Endothelial cell of umbilical vein (primary cell): Measurements from ENCODE around the gene SP3. TPM values are rescaled to one million over a fixed set of nuclear protein-coding genes. Genes with fewer than 3 reads are reported as not detected.

ENCODE experiments used
- BruUV-seq: library from RNA; stranded (reverse); fragments of 400-500 nt; replicated peaks from 2 replicates; lab custom pipeline; 2021; lab: Mats Ljungman, UMichigan
- CTCF ChIA-PET: fragments of 300-600, 350-600 bp; sonication (Branson Sonifier 250); formaldehyde crosslinking; loops from one replicate; lab custom pipeline; 2021; ENCODE audit warnings: antibody characterized with exemption, inconsistent platforms; lab: Charles Lee
- POLR2A ChIA-PET: fragments of 300-600, 350-600 bp; sonication (Branson Sonifier 250); formaldehyde crosslinking; loops from one replicate; lab custom pipeline; 2021; ENCODE audit warnings: antibody characterized with exemption, inconsistent platforms; lab: Charles Lee
- DNase-seq: peaks from one replicate; pipeline ENCODE4 v3.0.0-alpha.2; 2011; ENCODE audit warnings: low read depth, low spot score
- FAIRE-seq: peaks from 2 replicates; lab custom pipeline; 2011; peaks lifted over from hg19 to GRCh38; lab: Jason Lieb, UNC
- H2AFZ ChIP-seq: 2 replicates; pipeline ENCODE4 v1.6.0; 2012; ENCODE audit warnings: low read depth, low read length, control low read depth, inconsistent platforms
- H3K27ac ChIP-seq: 2 replicates; pipeline ENCODE4 v1.5.1; 2011; ENCODE audit warnings: low read depth, mild to moderate bottlenecking, control low read depth, low read length, moderate library complexity; ENCODE audit not compliant: insufficient read depth
- H3K27me3 ChIP-seq, 2 experiments: 2 replicates each; pipeline versions ENCODE4 v1.6.0 to v1.6.1; 2011; ENCODE audit warnings: low read length in 2 of 2, mixed read lengths in 1 of 2; ENCODE audit not compliant: control insufficient read depth in 2 of 2, insufficient read depth in 2 of 2
- H3K36me3 ChIP-seq, 2 experiments: 2 replicates in 1 of 2; 3 replicates in 1 of 2; pipeline ENCODE4 v1.5.1; 2011; ENCODE audit warnings: low read length in 2 of 2, mild to moderate bottlenecking in 1 of 2, moderate library complexity in 1 of 2; ENCODE audit not compliant: control insufficient read depth in 2 of 2, insufficient read depth in 2 of 2; ENCODE audit errors: extremely low read depth in 1 of 2
- H3K4me1 ChIP-seq: 3 replicates; pipeline ENCODE4 v1.5.1; 2011; ENCODE audit warnings: mild to moderate bottlenecking, low read length; ENCODE audit not compliant: control insufficient read depth, insufficient read depth; ENCODE audit errors: extremely low read depth
- H3K4me2 ChIP-seq: 2 replicates; pipeline ENCODE4 v1.6.1; 2011; ENCODE audit warnings: low read length, control low read depth, mixed read lengths; ENCODE audit not compliant: insufficient read depth
- H3K4me3 ChIP-seq, 3 experiments: fragments of 200-600 bp in 1 of 3; sonication (generic), shearing (Covaris generic) in 1 of 3; replicated peaks in 1 of 3; 2 replicates each; pipeline ENCODE4 v1.5.1; 2011 to 2016; ENCODE audit warnings: control low read depth in 3 of 3, low read length in 3 of 3, mild to moderate bottlenecking in 2 of 3, inconsistent platforms in 1 of 3, low read depth in 1 of 3, moderate library complexity in 1 of 3; ENCODE audit not compliant: insufficient read depth in 1 of 3
- H3K79me2 ChIP-seq: 2 replicates; pipeline ENCODE4 v1.6.0; 2012; ENCODE audit warnings: low read length, inconsistent platforms; ENCODE audit not compliant: control insufficient read depth, insufficient read depth
- H3K9ac ChIP-seq: replicated peaks from 2 replicates; pipeline ENCODE3; 2011; ENCODE audit warnings: low read length, control low read depth; ENCODE audit not compliant: insufficient read depth; ENCODE audit errors: extremely low read depth
- H3K9me1 ChIP-seq: replicated peaks from 3 replicates; pipeline ENCODE4 v1.6.0; 2011; ENCODE audit warnings: mild to moderate bottlenecking, low read length; ENCODE audit not compliant: control insufficient read depth, insufficient read depth; ENCODE audit errors: extremely low read depth
- H3K9me3 ChIP-seq: replicated peaks from 2 replicates; pipeline ENCODE4 v1.5.1; 2012; ENCODE audit warnings: low read length, inconsistent platforms; ENCODE audit not compliant: control insufficient read depth, insufficient read depth
- H4K20me1 ChIP-seq: replicated peaks from 2 replicates; pipeline ENCODE3; 2011; ENCODE audit warnings: mild to moderate bottlenecking, low read length; ENCODE audit not compliant: control insufficient read depth, insufficient read depth; ENCODE audit errors: extremely low read depth
- EZH2 ChIP-seq: IDR thresholded peaks from 2 replicates; pipeline ENCODE4 v1.6.1; 2012; ENCODE audit warnings: borderline replicate concordance, low read depth, mild to moderate bottlenecking, moderate library complexity, low read length, inconsistent platforms; ENCODE audit not compliant: severe bottlenecking
- GATA2 ChIP-seq: IDR thresholded peaks from 2 replicates; pipeline ENCODE4 v1.7.0; 2011; ENCODE audit warnings: low read depth, mild to moderate bottlenecking, moderate library complexity, mixed read lengths, low read length; ENCODE audit not compliant: insufficient read length, insufficient read depth
- JUN ChIP-seq: IDR thresholded peaks from 2 replicates; pipeline ENCODE4 v1.6.1; 2011; ENCODE audit warnings: borderline replicate concordance, low read depth; ENCODE audit not compliant: insufficient read length, insufficient read depth
- MYC ChIP-seq: IDR thresholded peaks from one replicate; pipeline ENCODE4 v1.6.1; 2011; ENCODE audit warnings: mild to moderate bottlenecking, low read depth, low read length
- POLR2A ChIP-seq: IDR thresholded peaks from 2 replicates; pipeline ENCODE4 v1.6.1; 2012; ENCODE audit warnings: low read depth, mild to moderate bottlenecking, control low read depth, low read length
- POLR2AphosphoS5 ChIP-seq: IDR thresholded peaks from 2 replicates; pipeline ENCODE4 v1.6.1; 2012; ENCODE audit warnings: low read depth, mild to moderate bottlenecking, control low read depth, low read length, moderate library complexity; ENCODE audit not compliant: insufficient read depth
- dilution Hi-C: fragments of 300-500 bp; cut with MboI; formaldehyde crosslinking; loops from one replicate; pipeline ENCODE4 v1.15.0; 2019; ENCODE audit warnings: low sequenced_read_pairs; ENCODE audit not compliant: extremely low pct_ligation_motif_present
- intact Hi-C: fragments of 100-400 bp; cut with micrococcal nuclease; formaldehyde crosslinking; loops from one replicate; pipeline ENCODE4 v1.10.0; 2022
- polyA plus RNA-seq, 4 experiments: library from polyadenylated mRNA; depleted of rRNA in 3 of 4; stranded (reverse) in 3 of 4; unstranded in 1 of 4; fragments of >200 nt; gene quantifications; 2 replicates each; pipeline versions ENCODE4 v1.2.1 to v1.2.3, GENCODE V29; 2011 to 2012; ENCODE audit warnings: missing spikeins in 1 of 4
- total RNA-seq: library from RNA; stranded (reverse); gene quantifications from 2 replicates; pipeline ENCODE4 v1.2.3, GENCODE V29; 2021
- TF ChIP-seq, protein P1 (sequence below): IDR thresholded peaks from 2 replicates; pipeline ENCODE4 v1.6.1; 2011; ENCODE audit not compliant: insufficient read depth, insufficient read length
- TF ChIP-seq, protein P2 (sequence below), 2 donors: IDR thresholded peaks; 1 replicate in 1 of 2; 2 replicates in 1 of 2; pipeline ENCODE4 v1.5.1; 2011; ENCODE audit warnings: low read length in 2 of 2, mild to moderate bottlenecking in 2 of 2, moderate library complexity in 2 of 2, control low read depth in 1 of 2, inconsistent platforms in 1 of 2, low read depth in 1 of 2; ENCODE audit not compliant: insufficient read depth in 1 of 2; ENCODE audit errors: extremely low read depth in 1 of 2

SP3 gene
- total and polyA plus RNA-seq, 2 donors (not counting 3 experiments of a cell fraction or from before 2014, with no cell fraction given), result 23.9 to 59.0 TPM

DNA sequence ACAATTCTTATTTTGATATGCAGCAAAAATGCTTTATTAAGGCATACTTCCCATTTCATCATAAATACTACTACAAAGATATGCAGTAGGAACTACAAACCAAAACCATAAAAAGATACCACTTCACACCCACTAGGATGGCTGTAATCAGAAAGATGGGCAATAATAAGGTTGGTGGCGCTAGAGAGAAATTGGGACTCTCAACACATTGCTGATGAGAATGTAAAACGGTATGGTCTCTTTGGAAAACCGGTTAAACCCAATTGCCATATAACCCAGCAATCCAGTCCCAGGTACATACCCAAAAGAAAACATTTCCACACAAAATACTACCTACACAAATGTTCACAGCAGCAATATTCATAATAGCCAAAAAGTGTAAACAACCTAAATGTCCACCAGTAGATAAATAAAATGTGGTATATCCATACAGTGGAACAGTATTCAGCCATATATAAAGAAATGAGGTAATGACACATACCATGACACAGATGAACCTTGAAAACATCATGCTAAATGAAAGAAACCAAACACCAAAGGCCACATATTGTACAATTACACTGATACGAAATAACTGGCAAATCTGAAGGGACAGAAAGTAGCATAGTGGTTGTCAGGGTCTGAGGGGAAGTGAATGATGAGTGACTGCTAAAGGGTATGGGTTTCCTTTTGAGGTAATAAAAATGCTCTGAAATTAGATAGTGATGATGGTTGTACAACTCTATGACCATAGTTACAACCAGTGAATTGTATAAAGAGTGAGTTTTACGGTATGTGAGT is 12.7 kb downstream of the SP3 start:
- POLR2A ChIA-PET, result no interaction called here
- intact Hi-C loops (no loop called here), dilution Hi-C loops (no loop called here)
- no peak overlapping the region for H2AFZ ChIP-seq
- peaks cover 99% of the 10 kb centered on the region for H3K79me2 ChIP-seq
- no peak overlapping the region for H3K27ac ChIP-seq
- DNase-seq (no peak), FAIRE-seq (no peak)
- no peak overlapping the region for H3K4me3 ChIP-seq
- H3K9me3 ChIP-seq, result no peaks in the 10 kb centered on the region
- no peak overlapping the region for H3K4me2 ChIP-seq
- no TSS peak for BruUV-seq
- H3K9me1 ChIP-seq, result no peaks in the 10 kb centered on the region
- H4K20me1 ChIP-seq, result peaks cover 18% of the 10 kb centered on the region
- no peaks in the 10 kb centered on the region for H3K4me1 ChIP-seq
- CTCF ChIA-PET, result interaction anchor here (1.1 kb wide), 1 partner anchor 10 kb away, joined by 3 read pairs; no protein-coding TSS in a partner anchor
- H3K9ac ChIP-seq, result no peak overlapping the region
- no peaks in the 10 kb centered on the region for H3K27me3 ChIP-seq
- peaks cover 8 to 14% of the 10 kb centered on the region in 2 experiments for H3K36me3 ChIP-seq
- TF ChIP-seq POLR2AphosphoS5 (no peak), POLR2A (no peak), JUN (no peak), GATA2 (no peak), MYC (no peak), EZH2 (no peak)
- TF ChIP-seq, protein P1, sequence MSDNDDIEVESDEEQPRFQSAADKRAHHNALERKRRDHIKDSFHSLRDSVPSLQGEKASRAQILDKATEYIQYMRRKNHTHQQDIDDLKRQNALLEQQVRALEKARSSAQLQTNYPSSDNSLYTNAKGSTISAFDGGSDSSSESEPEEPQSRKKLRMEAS, result no peak

GRCh38 chr2:173948842-173949241 is 16.3 kb downstream of the SP3 start:
- Histone ChIP-seq H3K36me3 (peaks cover 0 to 4% of the 10 kb centered on the region in 2 experiments), H3K4me3 (no peak overlapping the region), H3K9ac (no peak overlapping the region), H3K4me2 (no peak overlapping the region), H3K9me3 (no peaks in the 10 kb centered on the region), H3K9me1 (no peaks in the 10 kb centered on the region), H3K4me1 (peaks cover under 1% of the 10 kb centered on the region), H3K27ac (no peak overlapping the region), H3K79me2 (peaks cover 98% of the 10 kb centered on the region), H2AFZ (no peak overlapping the region), H4K20me1 (peaks cover 17% of the 10 kb centered on the region), H3K27me3 (no peaks in the 10 kb centered on the region)
- DNase-seq (no peak), FAIRE-seq (no peak)
- no TSS peak for BruUV-seq
- POLR2A ChIA-PET, result no interaction called here
- CTCF ChIA-PET, result no interaction called here
- TF ChIP-seq, protein P1, result no peak
- TF ChIP-seq MYC, result no peak
- no peak for TF ChIP-seq POLR2AphosphoS5
- TF ChIP-seq JUN, result no peak
- no peak for TF ChIP-seq EZH2
- TF ChIP-seq GATA2, result no peak
- TF ChIP-seq, protein P2, sequence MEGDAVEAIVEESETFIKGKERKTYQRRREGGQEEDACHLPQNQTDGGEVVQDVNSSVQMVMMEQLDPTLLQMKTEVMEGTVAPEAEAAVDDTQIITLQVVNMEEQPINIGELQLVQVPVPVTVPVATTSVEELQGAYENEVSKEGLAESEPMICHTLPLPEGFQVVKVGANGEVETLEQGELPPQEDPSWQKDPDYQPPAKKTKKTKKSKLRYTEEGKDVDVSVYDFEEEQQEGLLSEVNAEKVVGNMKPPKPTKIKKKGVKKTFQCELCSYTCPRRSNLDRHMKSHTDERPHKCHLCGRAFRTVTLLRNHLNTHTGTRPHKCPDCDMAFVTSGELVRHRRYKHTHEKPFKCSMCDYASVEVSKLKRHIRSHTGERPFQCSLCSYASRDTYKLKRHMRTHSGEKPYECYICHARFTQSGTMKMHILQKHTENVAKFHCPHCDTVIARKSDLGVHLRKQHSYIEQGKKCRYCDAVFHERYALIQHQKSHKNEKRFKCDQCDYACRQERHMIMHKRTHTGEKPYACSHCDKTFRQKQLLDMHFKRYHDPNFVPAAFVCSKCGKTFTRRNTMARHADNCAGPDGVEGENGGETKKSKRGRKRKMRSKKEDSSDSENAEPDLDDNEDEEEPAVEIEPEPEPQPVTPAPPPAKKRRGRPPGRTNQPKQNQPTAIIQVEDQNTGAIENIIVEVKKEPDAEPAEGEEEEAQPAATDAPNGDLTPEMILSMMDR (IDR thresholded peaks at IDR 0.05; ENCODE audit: extremely low read depth in 1 of 2, insufficient read depth in 1 of 2, low read depth in 1 of 2, low read length in 2 of 2), result no peak
- dilution Hi-C loops (no loop called here), intact Hi-C loops (no loop called here)
